ENCODE measurements around the gene GRK5.

GRCh38 chr10:119429771-119430170 is 222.4 kb downstream of the GRK5 start:
- TF ChIP-seq CTCF (IDR thresholded peaks at IDR 0.05 in 2 of 3, conservative IDR thresholded peaks at IDR 0.05 in 1 of 3; ENCODE audit: insufficient read depth in 2 of 3, low read depth in 1 of 3, low read length in 3 of 3) (no peak), ZNF639 (CRISPR knock-in tag; conservative IDR thresholded peaks at IDR 0.05 in 1 of 2, IDR thresholded peaks at IDR 0.05 in 1 of 2) (no peak), GABPA (tag; conservative IDR thresholded peaks at IDR 0.05; ENCODE audit: low read depth) (no peak)

All from K562 (cell line).